HUES64 (cell line): ENCODE data around the gene TCERG1.
A peak's percentile ranks its signal among the peaks of the same experiment; 100 is the strongest.

ENCODE experiments used
- H3K27ac ChIP-seq: 2 replicates; pipeline ENCODE4 v1.7.0; 2013; ENCODE audit warnings: low read depth, low read length, inconsistent platforms
- H3K27me3 ChIP-seq: 2 replicates; pipeline ENCODE4 v1.6.1; 2013; ENCODE audit warnings: mild to moderate bottlenecking, low read length; ENCODE audit not compliant: insufficient read depth
- H3K36me3 ChIP-seq: 2 replicates; pipeline ENCODE4 v1.6.1; 2013; ENCODE audit warnings: mild to moderate bottlenecking, low read length; ENCODE audit not compliant: insufficient read depth
- H3K4me1 ChIP-seq: 2 replicates; pipeline ENCODE4 v1.6.1; 2013; ENCODE audit warnings: mild to moderate bottlenecking, low read length, moderate library complexity; ENCODE audit not compliant: insufficient read depth
- H3K4me3 ChIP-seq: 2 replicates; pipeline ENCODE4 v1.5.1; 2013; ENCODE audit warnings: mild to moderate bottlenecking, low read length, moderate library complexity
- H3K9ac ChIP-seq: 2 replicates; pipeline ENCODE4 v1.6.1; 2013; ENCODE audit warnings: mild to moderate bottlenecking, low read depth, low read length
- H3K9me3 ChIP-seq: 2 replicates; pipeline ENCODE4 v1.6.1; 2013; ENCODE audit warnings: low read depth, low read length; ENCODE audit not compliant: insufficient read depth
- WGBS: fragments of 150-250, 120-280 bp; methylation state at CpG from one replicate; pipeline ENCODE4 v1.1.7; 2013; ENCODE audit warnings: missing lambda C conversion rate; 5-methylcytosine and 5-hydroxymethylcytosine counted together

TCERG1 gene

DNA sequence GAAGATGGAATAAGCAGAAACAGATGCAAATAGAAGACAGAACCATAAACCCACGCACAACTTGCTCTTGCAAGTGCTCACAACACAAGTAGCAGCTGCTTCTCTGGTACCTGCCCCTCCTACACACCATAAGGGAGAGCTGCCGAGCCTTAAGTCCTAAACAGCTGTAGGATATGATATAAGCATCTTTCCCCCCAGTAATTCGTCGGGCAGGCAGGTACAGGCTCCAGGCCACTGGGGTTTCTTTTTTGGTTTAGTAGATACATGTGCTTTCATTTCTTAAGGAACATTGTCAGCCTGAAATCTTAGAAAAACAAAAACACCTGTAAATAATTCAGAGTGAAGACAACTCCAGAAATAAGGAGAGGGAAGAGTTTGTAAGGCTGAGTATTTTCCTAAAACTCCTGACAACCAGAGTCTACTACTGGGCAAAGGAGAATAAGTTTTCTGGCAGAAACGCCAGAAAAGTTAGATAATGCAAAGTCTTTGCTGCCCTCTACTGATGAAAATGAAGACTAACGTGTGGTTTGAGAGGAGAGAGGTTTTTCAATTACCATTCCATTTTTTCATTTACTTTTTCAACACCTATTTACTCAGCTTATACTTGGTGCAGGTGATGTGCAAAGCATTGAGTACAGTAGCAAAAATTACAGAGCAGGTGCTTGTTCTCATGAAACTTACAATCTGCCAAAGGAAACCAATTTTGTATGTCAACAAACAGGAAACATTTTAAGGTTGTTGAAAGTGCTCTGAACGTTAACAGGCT, 20.1 kb upstream of the TCERG1 start:
- Histone ChIP-seq H3K9ac (no peak overlapping the region), H3K4me1 (no peaks in the 10 kb centered on the region), H3K27ac (no peak overlapping the region), H3K4me3 (no peak overlapping the region), H3K9me3 (no peaks in the 10 kb centered on the region), H3K36me3 (no peaks in the 10 kb centered on the region), H3K27me3 (no peaks in the 10 kb centered on the region)
- WGBS: 53% methylated on average over 7 of the region's 7 CpGs

GRCh38 chr5:146427619-146427997, 19.5 kb upstream of the TCERG1 start:
- no peaks in the 10 kb centered on the region for H3K36me3 ChIP-seq
- H3K27me3 ChIP-seq: no peaks in the 10 kb centered on the region
- no peak overlapping the region for H3K27ac ChIP-seq
- H3K4me1 ChIP-seq: no peaks in the 10 kb centered on the region
- no peaks in the 10 kb centered on the region for H3K9me3 ChIP-seq
- 45% methylated on average over 3 of the region's 4 CpGs for WGBS
- H3K4me3 ChIP-seq: no peak overlapping the region
- no peak overlapping the region for H3K9ac ChIP-seq

DNA sequence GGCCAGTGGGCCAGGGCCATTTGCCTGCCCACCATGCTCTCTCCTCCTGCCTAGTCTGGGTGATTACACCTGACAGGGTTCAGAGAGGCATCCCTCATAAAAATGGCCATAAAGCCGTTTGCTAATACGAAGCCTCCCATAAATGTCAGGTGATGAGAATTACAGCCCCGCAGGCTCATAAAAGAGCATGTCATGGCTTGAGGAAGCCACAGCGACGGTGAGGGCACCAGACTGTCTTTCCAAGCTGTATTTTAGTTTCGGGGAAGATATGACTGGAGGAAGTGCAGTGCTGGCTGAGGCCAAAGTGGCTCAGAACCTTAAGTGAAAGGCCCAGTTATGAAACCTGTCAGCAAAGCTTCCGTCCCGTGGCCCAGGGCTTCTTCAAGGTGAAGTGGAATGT, 18.5 kb upstream of the TCERG1 start:
- Histone ChIP-seq H3K27me3 (peaks cover under 1% of the 10 kb centered on the region; the same call in 1 of the 2 replicates), H3K4me3 (no peak overlapping the region), H3K9me3 (no peaks in the 10 kb centered on the region), H3K36me3 (no peaks in the 10 kb centered on the region), H3K9ac (no peak overlapping the region), H3K4me1 (no peaks in the 10 kb centered on the region), H3K27ac (no peak overlapping the region)
- 88% methylated on average over 8 of the region's 8 CpGs for WGBS

- Histone ChIP-seq H3K36me3 (no peaks in the 10 kb centered on the region), H3K9me3 (no peaks in the 10 kb centered on the region), H3K27ac (no peak overlapping the region), H3K4me3 (no peak overlapping the region), H3K9ac (no peak overlapping the region), H3K4me1 (no peaks in the 10 kb centered on the region), H3K27me3 (peaks cover 4% of the 10 kb centered on the region)
- WGBS: 84% methylated on average over 1 of the region's 1 CpG
Observed at GRCh38 chr5:146440353-146440752, 6.8 kb upstream of the TCERG1 start.

GRCh38 chr5:146440870-146441495, 6.2 kb upstream of the TCERG1 start:
- no peaks in the 10 kb centered on the region for H3K4me1 ChIP-seq
- H3K36me3 ChIP-seq: no peaks in the 10 kb centered on the region
- no peak overlapping the region for H3K27ac ChIP-seq
- no peak overlapping the region for H3K9ac ChIP-seq
- H3K9me3 ChIP-seq: no peaks in the 10 kb centered on the region
- 83% methylated on average over 5 of the region's 5 CpGs for WGBS
- H3K4me3 ChIP-seq: no peak overlapping the region
- H3K27me3 ChIP-seq: no peaks in the 10 kb centered on the region; the same call in 1 of the 2 replicates

DNA sequence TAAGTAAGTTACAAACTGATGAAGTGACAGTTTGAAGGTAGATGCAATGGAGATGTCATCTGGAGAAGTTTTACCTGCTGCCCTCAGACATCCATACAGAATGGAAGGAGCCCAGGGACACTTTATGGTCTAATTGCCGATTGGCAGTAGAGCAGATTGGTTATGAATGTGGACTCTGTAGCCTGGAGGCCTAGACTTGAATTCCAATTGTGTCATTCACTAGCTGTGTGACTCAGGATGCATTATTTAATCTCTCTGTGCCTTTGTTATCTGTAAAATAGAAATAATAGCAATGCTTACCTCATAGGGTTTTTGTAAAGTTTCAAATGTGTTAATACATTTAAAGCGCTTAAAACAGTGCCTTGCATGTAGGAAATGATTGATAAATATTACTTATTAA, 5.2 kb upstream of the TCERG1 start:
- H3K4me3 ChIP-seq: no peak overlapping the region
- H3K9me3 ChIP-seq: no peaks in the 10 kb centered on the region
- 95% methylated on average over 1 of the region's 2 CpGs for WGBS
- no peak overlapping the region for H3K27ac ChIP-seq
- no peaks in the 10 kb centered on the region for H3K27me3 ChIP-seq
- no peak overlapping the region for H3K9ac ChIP-seq
- no peaks in the 10 kb centered on the region for H3K4me1 ChIP-seq
- H3K36me3 ChIP-seq: no peaks in the 10 kb centered on the region

DNA sequence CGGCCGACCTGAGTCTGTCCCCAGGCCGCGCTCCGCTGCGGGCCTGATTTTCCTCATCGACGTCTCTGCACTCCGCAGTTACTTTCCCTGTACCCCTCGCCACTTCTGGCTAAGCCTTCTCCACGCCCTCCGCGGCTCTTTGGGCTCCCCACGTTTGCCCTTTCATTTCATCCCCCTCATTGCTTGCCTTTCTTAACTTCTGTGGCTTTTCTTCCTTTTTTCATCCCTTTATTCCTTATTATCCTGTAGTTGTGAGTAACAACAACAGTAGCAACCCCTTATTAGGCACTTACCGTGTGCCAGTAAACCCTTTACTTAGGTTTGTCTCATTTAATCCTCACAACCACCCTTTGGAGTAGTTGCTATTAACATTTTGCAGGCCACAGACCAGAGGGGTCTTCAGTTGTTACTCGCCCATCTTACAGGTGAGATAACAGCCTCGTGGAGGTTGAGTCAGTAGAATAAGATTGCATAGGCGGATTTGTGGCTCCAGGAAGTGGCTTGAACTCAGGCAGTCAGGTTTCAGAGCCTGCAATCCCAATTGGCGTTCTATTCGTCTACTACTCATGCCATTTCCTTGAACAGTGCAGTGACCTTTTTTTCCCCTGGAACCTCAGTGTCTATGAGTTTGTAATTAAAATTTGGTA, 724 bp downstream of the TCERG1 start:
- H3K27ac ChIP-seq: peak overlapping the region; percentile 85
- WGBS: 1% methylated on average over 20 of the region's 20 CpGs
- peak overlapping the region; percentile 98 for H3K9ac ChIP-seq
- H3K9me3 ChIP-seq: no peaks in the 10 kb centered on the region
- peak overlapping the region; percentile 91 for H3K4me3 ChIP-seq
- H3K27me3 ChIP-seq: no peaks in the 10 kb centered on the region
- no peaks in the 10 kb centered on the region for H3K36me3 ChIP-seq
- H3K4me1 ChIP-seq: peaks cover 21% of the 10 kb centered on the region

- Histone ChIP-seq H3K9me3 (no peaks in the 10 kb centered on the region), H3K4me3 (peak overlapping the region; percentile 91), H3K36me3 (no peaks in the 10 kb centered on the region), H3K4me1 (peaks cover 21% of the 10 kb centered on the region), H3K27ac (no peak overlapping the region), H3K27me3 (no peaks in the 10 kb centered on the region), H3K9ac (0 out of 2 replicates have a peak overlapping the region, but pooled peaks have one; percentile 98)
- 79% methylated on average over 6 of the region's 6 CpGs for WGBS
Observed at GRCh38 chr5:146448783-146449519, 1.8 kb downstream of the TCERG1 start.

DNA sequence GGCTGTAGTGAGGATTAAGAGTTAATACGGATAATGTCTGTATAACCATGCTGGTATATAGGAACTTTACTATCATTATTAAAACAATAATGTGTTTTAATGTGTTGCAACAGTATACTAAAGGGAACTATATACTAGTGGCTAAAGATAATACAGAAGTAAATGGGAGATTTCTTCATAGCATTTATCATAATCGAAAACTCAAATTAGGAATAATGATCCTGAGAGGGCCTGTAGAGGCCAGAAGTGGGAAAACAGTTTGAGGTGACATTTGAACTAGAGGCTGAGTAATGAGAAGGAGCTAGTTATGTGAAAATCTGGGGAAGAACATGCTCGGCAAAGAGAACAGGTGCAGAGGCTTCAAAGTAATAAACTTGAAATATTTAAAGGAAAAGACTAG, 2.9 kb downstream of the TCERG1 start:
- 98% methylated on average over 3 of the region's 3 CpGs for whole genome bisulfite sequencing
- H3K27me3 ChIP-seq: no peaks in the 10 kb centered on the region
- no peak overlapping the region for H3K27ac ChIP-seq
- peaks cover 10% of the 10 kb centered on the region for H3K36me3 ChIP-seq
- H3K9ac ChIP-seq: no peak overlapping the region
- no peaks in the 10 kb centered on the region for H3K9me3 ChIP-seq
- H3K4me3 ChIP-seq: no peak overlapping the region
- peaks cover 21% of the 10 kb centered on the region for H3K4me1 ChIP-seq

GRCh38 chr5:146451411-146451810, 4.3 kb downstream of the TCERG1 start:
- no peak overlapping the region for H3K4me3 ChIP-seq
- peaks cover 21% of the 10 kb centered on the region for H3K4me1 ChIP-seq
- H3K36me3 ChIP-seq: peaks cover 24% of the 10 kb centered on the region
- no peak overlapping the region for H3K27ac ChIP-seq
- no peak overlapping the region for H3K9ac ChIP-seq
- WGBS: 83% methylated on average over 3 of the region's 6 CpGs
- H3K27me3 ChIP-seq: no peaks in the 10 kb centered on the region
- no peaks in the 10 kb centered on the region for H3K9me3 ChIP-seq

DNA sequence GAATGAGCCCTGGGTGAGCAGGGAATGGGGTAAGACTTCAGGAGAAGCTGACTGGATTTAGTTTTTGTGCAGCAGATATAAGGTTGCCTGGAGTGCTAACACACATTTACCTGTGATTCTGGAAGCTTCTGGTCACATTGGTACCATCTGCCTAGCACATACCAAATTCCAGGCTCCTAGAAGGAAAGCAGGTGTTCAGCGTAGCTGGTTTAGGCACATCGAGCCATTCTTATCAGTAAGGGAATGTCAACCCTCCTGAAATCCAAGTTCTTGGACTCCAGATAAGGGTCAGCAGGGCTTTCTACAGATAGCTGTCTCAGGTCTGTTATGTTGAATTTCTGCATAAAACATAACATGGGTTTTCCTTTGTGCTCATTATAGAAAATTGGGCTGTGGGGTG, 10.3 kb downstream of the TCERG1 start:
- 96% methylated on average over 2 of the region's 2 CpGs for WGBS
- peaks cover 85% of the 10 kb centered on the region for H3K36me3 ChIP-seq

More for the DNA sequence above, 10.3 kb downstream of the TCERG1 start:
- Histone ChIP-seq H3K4me1 (no peaks in the 10 kb centered on the region), H3K27ac (no peak overlapping the region), H3K9ac (no peak overlapping the region), H3K9me3 (no peaks in the 10 kb centered on the region), H3K27me3 (no peaks in the 10 kb centered on the region), H3K4me3 (no peak overlapping the region)
